HepG2 (cell line): ENCODE results near the gene KDM3B. TPM values are rescaled to one million over a fixed set of nuclear protein-coding genes. Genes with fewer than 3 reads are reported as not detected.
A peak's percentile ranks its signal among the peaks of the same experiment; 100 is the strongest.

ENCODE experiments used
- ARNT2 ChIP-seq: sonication (generic); formaldehyde crosslinking; IDR thresholded peaks from 2 replicates; pipeline ENCODE4 v1.8.0; 2022; ENCODE audit warnings: mild to moderate bottlenecking, low read depth, missing genetic modification reagents, moderate library complexity
- ATF1 ChIP-seq: IDR thresholded peaks from 2 replicates; pipeline ENCODE4 v1.6.1; 2016; ENCODE audit warnings: mild to moderate bottlenecking, control low read depth
- CBFB ChIP-seq: sonication (generic); formaldehyde crosslinking; IDR thresholded peaks from 2 replicates; pipeline ENCODE4 v1.4.0; 2020; ENCODE audit warnings: missing genetic modification reagents
- ELF3 ChIP-seq: IDR thresholded peaks from 2 replicates; pipeline ENCODE4 v1.6.1; 2016; ENCODE audit warnings: missing genetic modification reagents, missing compliant biosample characterization
- EP300 ChIP-seq, 3 experiments: sonication (generic) in 1 of 3; formaldehyde crosslinking in 1 of 3; IDR thresholded peaks; 2 replicates each; pipeline versions ENCODE4 v1.5.1 to v1.6.1; 2011 to 2020; ENCODE audit warnings: low read depth in 2 of 3, low read length in 2 of 3, borderline replicate concordance in 1 of 3, improper control_type of control experiment in 1 of 3, mild to moderate bottlenecking in 1 of 3, missing genetic modification reagents in 1 of 3, moderate library complexity in 1 of 3
- FOXC1 ChIP-seq: sonication (generic); formaldehyde crosslinking; IDR thresholded peaks from 2 replicates; pipeline ENCODE4 v1.8.0; 2022; ENCODE audit warnings: mild to moderate bottlenecking, missing genetic modification reagents, borderline replicate concordance
- GABPA ChIP-seq, 2 experiments: IDR thresholded peaks; 2 replicates each; pipeline ENCODE4 v1.6.1; 2011 to 2016; ENCODE audit warnings: low read depth in 2 of 2, low read length in 1 of 2, missing biosample characterization in 1 of 2, missing genetic modification characterization in 1 of 2
- IRF9 ChIP-seq: sonication (generic); formaldehyde crosslinking; IDR thresholded peaks from 2 replicates; pipeline ENCODE4 v1.8.0; 2022; ENCODE audit warnings: missing genetic modification reagents, mild to moderate bottlenecking, borderline replicate concordance
- NFIC ChIP-seq: IDR thresholded peaks from 2 replicates; pipeline ENCODE4 v1.6.1; 2012; ENCODE audit warnings: mild to moderate bottlenecking, low read length, inconsistent platforms
- SP140L ChIP-seq: sonication (generic); formaldehyde crosslinking; IDR thresholded peaks from 2 replicates; pipeline ENCODE4 v1.4.0; 2020; ENCODE audit warnings: missing genetic modification reagents, borderline replicate concordance
- SRF ChIP-seq: IDR thresholded peaks from 2 replicates; pipeline ENCODE4 v1.6.1; 2011; ENCODE audit warnings: mild to moderate bottlenecking, low read depth, low read length, moderate library complexity
- SRY ChIP-seq: sonication (generic); formaldehyde crosslinking; IDR thresholded peaks from 2 replicates; pipeline ENCODE4 v1.8.0; 2022; ENCODE audit warnings: mild to moderate bottlenecking, missing genetic modification reagents
- STAG1 ChIP-seq: sonication (generic); formaldehyde crosslinking; IDR thresholded peaks from 2 replicates; pipeline ENCODE4 v1.4.0; 2020; ENCODE audit warnings: missing genetic modification reagents
- TARDBP ChIP-seq: sonication (generic); formaldehyde crosslinking; IDR thresholded peaks from 2 replicates; pipeline ENCODE4 v1.8.0; 2022; ENCODE audit warnings: mild to moderate bottlenecking, missing genetic modification reagents
- TGIF2 ChIP-seq: IDR thresholded peaks from 2 replicates; pipeline ENCODE4 v1.6.1; 2016; ENCODE audit warnings: control low read depth, missing compliant biosample characterization
- YEATS2 ChIP-seq: sonication (generic); formaldehyde crosslinking; IDR thresholded peaks from 2 replicates; pipeline ENCODE4 v1.4.0; 2020; ENCODE audit warnings: missing genetic modification reagents, borderline replicate concordance
- ZBTB37 ChIP-seq: sonication (generic); formaldehyde crosslinking; IDR thresholded peaks from 2 replicates; pipeline ENCODE4 v1.4.0; 2020; ENCODE audit warnings: mild to moderate bottlenecking, missing genetic modification reagents
- ZNF136 ChIP-seq: sonication (generic); formaldehyde crosslinking; IDR thresholded peaks from 2 replicates; pipeline ENCODE4 v1.8.1; 2022; ENCODE audit warnings: low read depth, mild to moderate bottlenecking, moderate library complexity, missing genetic modification reagents
- ZNF749 ChIP-seq: sonication (generic); formaldehyde crosslinking; IDR thresholded peaks from 2 replicates; pipeline ENCODE4 v1.8.0; 2022; ENCODE audit warnings: mild to moderate bottlenecking, missing genetic modification reagents, moderate library complexity, borderline replicate concordance
- ZNF776 ChIP-seq: sonication (generic); formaldehyde crosslinking; IDR thresholded peaks from 2 replicates; pipeline ENCODE4 v1.4.0; 2020; ENCODE audit warnings: mild to moderate bottlenecking, missing genetic modification reagents
- ZNF788 ChIP-seq: sonication (generic); formaldehyde crosslinking; IDR thresholded peaks from 2 replicates; pipeline ENCODE4 v1.5.0; 2020; ENCODE audit warnings: mild to moderate bottlenecking, missing genetic modification reagents, borderline replicate concordance
- ZNF792 ChIP-seq: IDR thresholded peaks from 2 replicates; pipeline ENCODE4 v1.6.1; 2016
- polyA plus RNA-seq, 8 experiments: library from polyadenylated mRNA; depleted of rRNA in 3 of 8; stranded (reverse) in 7 of 8; unstranded in 1 of 8; fragments of >200 nt; fragmentation: Illumina TruSeq in 4 of 8; extraction: Trizol in 4 of 8; gene quantifications; 2 replicates each; pipeline versions ENCODE4 v1.2.1 to v1.2.3, GENCODE V29; 2011 to 2016; ENCODE audit warnings: low read depth in 4 of 8, missing spikeins in 1 of 8, mixed read lengths in 1 of 8; ENCODE audit not compliant: insufficient read depth in 1 of 8
- total RNA-seq, 5 experiments: library from RNA; depleted of rRNA; stranded (reverse); fragments of >200 nt; fragmentation: Illumina TruSeq; extraction: Trizol; gene quantifications; 2 replicates each; pipeline ENCODE4 v1.2.3, GENCODE V29; 2016; ENCODE audit warnings: low read depth in 1 of 5
- TF ChIP-seq, protein P1 (sequence below): sonication (generic); formaldehyde crosslinking; IDR thresholded peaks from 2 replicates; pipeline ENCODE4 v1.4.0; 2020; ENCODE audit warnings: missing genetic modification reagents

The KDM3B gene
- total and polyA plus RNA-seq, 2 of the 13 experiments (the other 11 are each of a cell fraction or from before 2014, with no cell fraction given) = 19.7 to 34.3 TPM

DNA sequence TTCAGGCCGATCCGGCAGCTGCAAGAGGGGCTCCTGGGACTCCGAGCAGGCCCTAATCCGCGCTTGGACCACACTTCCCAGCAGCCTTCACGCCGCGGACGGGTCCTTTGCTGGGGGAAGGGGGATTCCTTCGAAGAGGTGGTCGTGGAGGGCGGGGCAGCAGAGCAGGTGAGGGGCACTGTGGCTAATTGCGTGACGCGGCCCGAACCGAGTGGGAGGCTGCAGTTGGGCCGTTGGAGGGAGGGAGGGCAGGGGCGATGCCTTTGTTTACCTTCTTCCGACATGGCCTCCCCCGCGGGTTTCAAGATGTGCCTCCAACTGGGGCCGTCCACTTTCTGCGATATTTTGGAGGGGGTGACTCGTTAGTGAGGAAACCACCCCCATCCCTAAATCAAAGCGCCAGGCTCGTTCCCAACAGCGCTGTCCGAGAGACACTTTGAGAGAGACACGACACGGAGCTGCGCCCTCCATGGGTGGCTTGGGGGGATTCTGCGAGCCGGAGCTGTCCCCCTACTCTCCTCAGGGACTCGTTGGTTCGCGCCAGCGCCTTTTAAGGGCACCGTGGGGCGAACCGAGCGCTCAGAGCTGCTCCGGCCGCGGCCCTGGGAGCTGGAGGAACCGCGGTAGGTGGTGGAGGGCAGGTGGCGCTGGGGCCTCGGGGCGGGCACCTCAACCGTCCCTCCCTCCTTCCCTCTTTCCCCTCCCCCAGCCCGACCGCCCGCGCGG lies 14.6 kb upstream of the KDM3B start, which contains the start of gene FAM53C (continued):
- TF ChIP-seq ZNF749 (peak; percentile 64; the same call in 1 of the 2 replicates), TGIF2 (CRISPR knock-in tag) (peak; percentile 78; the same call in 1 of the 2 replicates), GABPA (IDR thresholded peaks at IDR 0.05; ENCODE audit: low read depth, low read length) (no peak), GABPA (CRISPR knock-in tag; IDR thresholded peaks at IDR 0.05; ENCODE audit: low read depth) (peak; percentile 54), ZNF788 (CRISPR knock-in tag) (peak; percentile 47; the same call in 1 of the 2 replicates), TARDBP (peak; percentile 58), SRY (CRISPR knock-in tag) (peak; percentile 79), SRF (peak; percentile 86), IRF9 (CRISPR knock-in tag) (peak; percentile 63; the same call in 1 of the 2 replicates), ATF1 (peak; percentile 75), ZNF776 (CRISPR knock-in tag) (0 out of 2 replicates have a peak, but pooled peaks have one; percentile 56), CBFB (peak; percentile 29; the same call in 1 of the 2 replicates), SP140L (0 out of 2 replicates have a peak, but pooled peaks have one; percentile 57), ELF3 (peak; percentile 79), ARNT2 (CRISPR knock-in tag) (peak; percentile 84), ZNF792 (0 out of 2 replicates have a peak, but pooled peaks have one; percentile 38), EP300 (IDR thresholded peaks at IDR 0.05; ENCODE audit: low read depth in 2 of 2, low read length in 2 of 2) (peak in 1 of 2 experiments; percentile 40; a peak in 2 of 4 replicates), EP300 (CRISPR knock-in tag; IDR thresholded peaks at IDR 0.05; ENCODE audit: borderline replicate concordance) (peak; percentile 41; the same call in 1 of the 2 replicates), YEATS2 (peak; percentile 47; the same call in 1 of the 2 replicates), ZBTB37 (CRISPR knock-in tag) (0 out of 2 replicates have a peak, but pooled peaks have one; percentile 35), NFIC (peak; percentile 78), ZNF136 (no peak), STAG1 (CRISPR knock-in tag) (no peak; the same call in 1 of the 2 replicates), FOXC1 (CRISPR knock-in tag) (peak; percentile 80; the same call in 1 of the 2 replicates)
- TF ChIP-seq, protein P1, sequence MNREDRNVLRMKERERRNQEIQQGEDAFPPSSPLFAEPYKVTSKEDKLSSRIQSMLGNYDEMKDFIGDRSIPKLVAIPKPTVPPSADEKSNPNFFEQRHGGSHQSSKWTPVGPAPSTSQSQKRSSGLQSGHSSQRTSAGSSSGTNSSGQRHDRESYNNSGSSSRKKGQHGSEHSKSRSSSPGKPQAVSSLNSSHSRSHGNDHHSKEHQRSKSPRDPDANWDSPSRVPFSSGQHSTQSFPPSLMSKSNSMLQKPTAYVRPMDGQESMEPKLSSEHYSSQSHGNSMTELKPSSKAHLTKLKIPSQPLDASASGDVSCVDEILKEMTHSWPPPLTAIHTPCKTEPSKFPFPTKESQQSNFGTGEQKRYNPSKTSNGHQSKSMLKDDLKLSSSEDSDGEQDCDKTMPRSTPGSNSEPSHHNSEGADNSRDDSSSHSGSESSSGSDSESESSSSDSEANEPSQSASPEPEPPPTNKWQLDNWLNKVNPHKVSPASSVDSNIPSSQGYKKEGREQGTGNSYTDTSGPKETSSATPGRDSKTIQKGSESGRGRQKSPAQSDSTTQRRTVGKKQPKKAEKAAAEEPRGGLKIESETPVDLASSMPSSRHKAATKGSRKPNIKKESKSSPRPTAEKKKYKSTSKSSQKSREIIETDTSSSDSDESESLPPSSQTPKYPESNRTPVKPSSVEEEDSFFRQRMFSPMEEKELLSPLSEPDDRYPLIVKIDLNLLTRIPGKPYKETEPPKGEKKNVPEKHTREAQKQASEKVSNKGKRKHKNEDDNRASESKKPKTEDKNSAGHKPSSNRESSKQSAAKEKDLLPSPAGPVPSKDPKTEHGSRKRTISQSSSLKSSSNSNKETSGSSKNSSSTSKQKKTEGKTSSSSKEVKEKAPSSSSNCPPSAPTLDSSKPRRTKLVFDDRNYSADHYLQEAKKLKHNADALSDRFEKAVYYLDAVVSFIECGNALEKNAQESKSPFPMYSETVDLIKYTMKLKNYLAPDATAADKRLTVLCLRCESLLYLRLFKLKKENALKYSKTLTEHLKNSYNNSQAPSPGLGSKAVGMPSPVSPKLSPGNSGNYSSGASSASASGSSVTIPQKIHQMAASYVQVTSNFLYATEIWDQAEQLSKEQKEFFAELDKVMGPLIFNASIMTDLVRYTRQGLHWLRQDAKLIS (CRISPR knock-in tag) = no peak; the same call in 1 of the 2 replicates
